SK-N-SH treated with all-trans-retinoic acid at 6 μM for 48 hours (cell line): ENCODE data around the gene TMEM150A.

Source experiments
- BACH2 ChIP-seq: fragments of 250-450 bp; sonication (Bioruptor Pico); IDR thresholded peaks from 2 replicates; pipeline ENCODE4 v1.9.0; 2021; ENCODE audit warnings: mild to moderate bottlenecking, borderline replicate concordance
- ZFP30 ChIP-seq: fragments of 450-650 bp; formaldehyde crosslinking; IDR thresholded peaks from 2 replicates; pipeline ENCODE4 v1.5.0; 2022; ENCODE audit warnings: mild to moderate bottlenecking, moderate library complexity

- TF ChIP-seq ZFP30 (CRISPR knock-in tag) (no peak), BACH2 (no peak)
Measured at GRCh38 chr2:85584857-85585780, 17.4 kb downstream of the TMEM150A start.
